Muscle layer of colon (tissue), 2 donors: Measurements from ENCODE around the gene C19orf25.
"Not testable (repeated sequence)": the region's sequence is repeated elsewhere in the genome, so short reads cannot be mapped to it uniquely, and the experiment has no call there.

Source experiments
- H3K27ac ChIP-seq: one replicate; pipeline ENCODE4 v1.7.0; 2013; ENCODE audit warnings: low read depth, mild to moderate bottlenecking, low read length, moderate library complexity
- H3K27me3 ChIP-seq, 2 donors: one replicate each; pipeline ENCODE4 v1.7.0; 2013; ENCODE audit warnings: low read length in 2 of 2, mild to moderate bottlenecking in 2 of 2; ENCODE audit not compliant: insufficient read depth in 2 of 2, control insufficient read depth in 1 of 2
- H3K36me3 ChIP-seq: one replicate; pipeline ENCODE4 v1.7.0; 2013; ENCODE audit warnings: mild to moderate bottlenecking, low read length; ENCODE audit not compliant: insufficient read depth
- H3K4me1 ChIP-seq: one replicate; pipeline ENCODE4 v1.7.0; 2013; ENCODE audit warnings: mild to moderate bottlenecking, low read length; ENCODE audit not compliant: insufficient read depth
- H3K4me3 ChIP-seq, 2 donors: one replicate each; pipeline ENCODE4 v1.7.0; 2013; ENCODE audit warnings: low read length in 2 of 2, low read depth in 1 of 2, mild to moderate bottlenecking in 1 of 2, moderate library complexity in 1 of 2
- H3K9ac ChIP-seq: one replicate; pipeline ENCODE4 v1.7.0; 2013; ENCODE audit warnings: low read length
- H3K9me3 ChIP-seq: one replicate; pipeline ENCODE4 v1.7.0; 2013; ENCODE audit warnings: mild to moderate bottlenecking, low read length
- donor health status: abdominal sarcoma.
- donor health status: Adenocarcinoma of cecum.

Gene C19orf25

GRCh38 chr19:1481893-1482360 lies 2.9 kb upstream of the C19orf25 start:
- H3K4me1 ChIP-seq = peaks cover 5% of the 10 kb centered on the region

GRCh38 chr19:1481224-1481892 lies 2.3 kb upstream of the C19orf25 start:
- Histone ChIP-seq H3K9ac (no peak overlapping the region), H3K4me3 (no peak overlapping the region), H3K27me3 (no peaks in the 10 kb centered on the region), H3K27ac (no peak overlapping the region), H3K36me3 (no peaks in the 10 kb centered on the region), H3K4me1 (peaks cover 5% of the 10 kb centered on the region), H3K9me3 (no peaks in the 10 kb centered on the region)

More at GRCh38 chr19:1481893-1482360, 2.9 kb upstream of the C19orf25 start:
- H3K27ac ChIP-seq = no peak overlapping the region
- no peaks in the 10 kb centered on the region for H3K27me3 ChIP-seq
- H3K4me3 ChIP-seq = no peak overlapping the region
- no peak overlapping the region for H3K9ac ChIP-seq
- no peaks in the 10 kb centered on the region for H3K9me3 ChIP-seq
- H3K36me3 ChIP-seq = no peaks in the 10 kb centered on the region

GRCh38 chr19:1477056-1477455 lies 2.0 kb downstream of the C19orf25 start:
- H3K27me3 ChIP-seq = peaks cover 16 to 23% of the 10 kb centered on the region in 2 donors
- not testable (repeated sequence) for H3K4me3 ChIP-seq, H3K9me3 ChIP-seq, H3K27ac ChIP-seq, H3K9ac ChIP-seq, H3K4me1 ChIP-seq, H3K36me3 ChIP-seq

GRCh38 chr19:1475751-1476437 lies 3.1 kb downstream of the C19orf25 start:
- H3K4me1 ChIP-seq = peaks cover 17% of the 10 kb centered on the region
- no peaks in the 10 kb centered on the region for H3K9me3 ChIP-seq
- H3K27ac ChIP-seq = no peak overlapping the region
- no peak overlapping the region for H3K4me3 ChIP-seq
- H3K9ac ChIP-seq = no peak overlapping the region
- peaks cover 27 to 35% of the 10 kb centered on the region in 2 donors for H3K27me3 ChIP-seq
- H3K36me3 ChIP-seq = peaks cover 5% of the 10 kb centered on the region

GRCh38 chr19:1474765-1475351 lies 4.2 kb downstream of the C19orf25 start:
- no peak overlapping the region for H3K4me3 ChIP-seq
- no peak overlapping the region for H3K9ac ChIP-seq
- H3K27ac ChIP-seq = no peak overlapping the region
- H3K9me3 ChIP-seq = no peaks in the 10 kb centered on the region
- H3K27me3 ChIP-seq = peaks cover 28 to 45% of the 10 kb centered on the region in 2 donors
- H3K4me1 ChIP-seq = peaks cover 24% of the 10 kb centered on the region
- H3K36me3 ChIP-seq = peaks cover 5% of the 10 kb centered on the region

GRCh38 chr19:1474011-1474764 lies 4.8 kb downstream of the C19orf25 start:
- peaks cover 28 to 49% of the 10 kb centered on the region in 2 donors for H3K27me3 ChIP-seq

GRCh38 chr19:1473085-1473851 lies 5.7 kb downstream of the C19orf25 start:
- peaks cover 28 to 55% of the 10 kb centered on the region in 2 donors for H3K27me3 ChIP-seq
- peaks cover 5% of the 10 kb centered on the region for H3K36me3 ChIP-seq

More at GRCh38 chr19:1474011-1474764, 4.8 kb downstream of the C19orf25 start:
- Histone ChIP-seq H3K9me3 (no peaks in the 10 kb centered on the region), H3K4me3 (no peak overlapping the region), H3K36me3 (peaks cover 5% of the 10 kb centered on the region), H3K4me1 (peaks cover 24% of the 10 kb centered on the region), H3K9ac (no peak overlapping the region), H3K27ac (no peak overlapping the region)

GRCh38 chr19:1472231-1473084 lies 6.6 kb downstream of the C19orf25 start:
- no peak overlapping the region for H3K9ac ChIP-seq
- peaks cover 5% of the 10 kb centered on the region for H3K36me3 ChIP-seq
- H3K27me3 ChIP-seq = peaks cover 28 to 63% of the 10 kb centered on the region in 2 donors
- H3K4me1 ChIP-seq = peaks cover 18% of the 10 kb centered on the region
- H3K27ac ChIP-seq = no peak overlapping the region
- no peaks in the 10 kb centered on the region for H3K9me3 ChIP-seq
- no peak overlapping the region for H3K4me3 ChIP-seq

More at GRCh38 chr19:1473085-1473851, 5.7 kb downstream of the C19orf25 start:
- Histone ChIP-seq H3K4me3 (no peak overlapping the region), H3K9me3 (no peaks in the 10 kb centered on the region), H3K27ac (no peak overlapping the region), H3K4me1 (peaks cover 22% of the 10 kb centered on the region), H3K9ac (no peak overlapping the region)

- H3K27ac ChIP-seq = no peak overlapping the region
- H3K9ac ChIP-seq = no peak overlapping the region
- H3K36me3 ChIP-seq = peaks cover 5% of the 10 kb centered on the region
- H3K4me1 ChIP-seq = peaks cover 18% of the 10 kb centered on the region
- H3K4me3 ChIP-seq = no peak overlapping the region
- no peaks in the 10 kb centered on the region for H3K9me3 ChIP-seq
- H3K27me3 ChIP-seq = peaks cover 28 to 71% of the 10 kb centered on the region in 2 donors
These were observed 7.4 kb downstream of the C19orf25 start for GRCh38 chr19:1471515-1472160.
